HG03521 (cell line): ENCODE measurements around the gene C1orf115.
A peak's percentile ranks its signal among the peaks of the same experiment; 100 is the strongest.
"Not testable (repeated sequence)": the region's sequence is repeated elsewhere in the genome, so short reads cannot be mapped to it uniquely, and the experiment has no call there.

Experiments used
- ATAC-seq: cut with Tn5 transposase; IDR thresholded peaks from one replicate; pipeline ENCODE4 v1.9.1; 2021; ENCODE audit warnings: mild to moderate bottlenecking, moderate library complexity; ENCODE audit not compliant: unreplicated experiment

The C1orf115 gene

GRCh38 chr1:220692436-220693228 is 2.5 kb downstream of the C1orf115 start:
- no peak for ATAC-seq

- ATAC-seq = no peak
Observed at GRCh38 chr1:220694866-220695382, 4.8 kb downstream of the C1orf115 start.

- ATAC-seq = no peak
Observed at GRCh38 chr1:220695426-220695825, 5.3 kb downstream of the C1orf115 start.

- no peak for ATAC-seq
Observed at GRCh38 chr1:220696226-220696862, 6.2 kb downstream of the C1orf115 start.

- no peak for ATAC-seq
Observed at GRCh38 chr1:220696863-220697231, 6.7 kb downstream of the C1orf115 start.

GRCh38 chr1:220697326-220697725 is 7.2 kb downstream of the C1orf115 start:
- ATAC-seq = no peak

GRCh38 chr1:220698607-220699016 is 8.4 kb downstream of the C1orf115 start:
- no peak for ATAC-seq

GRCh38 chr1:220699044-220699443 is 8.9 kb downstream of the C1orf115 start:
- ATAC-seq = no peak

- ATAC-seq = no peak
Observed at GRCh38 chr1:220700556-220701179, 10.5 kb downstream of the C1orf115 start.

- ATAC-seq = no peak
Observed at GRCh38 chr1:220701974-220702373, 11.8 kb downstream of the C1orf115 start.

- no peak for ATAC-seq
Observed at GRCh38 chr1:220702733-220703270, 12.6 kb downstream of the C1orf115 start.

- ATAC-seq = no peak
Observed at GRCh38 chr1:220703305-220703704, 13.1 kb downstream of the C1orf115 start.

- no peak for ATAC-seq
Observed at GRCh38 chr1:220705782-220706181, 15.6 kb downstream of the C1orf115 start.

GRCh38 chr1:220706480-220706879 is 16.3 kb downstream of the C1orf115 start:
- no peak for ATAC-seq

GRCh38 chr1:220707160-220707559 is 17.0 kb downstream of the C1orf115 start:
- no peak for ATAC-seq

- ATAC-seq = no peak
Observed at GRCh38 chr1:220708244-220708643, 18.1 kb downstream of the C1orf115 start.

- no peak for ATAC-seq
Observed at GRCh38 chr1:220708936-220709801, 19.0 kb downstream of the C1orf115 start.

- ATAC-seq = no peak
Observed at GRCh38 chr1:220710333-220710732, 20.2 kb downstream of the C1orf115 start.

- ATAC-seq = peak; percentile 85
Observed at GRCh38 chr1:220711056-220711809, 21.1 kb downstream of the C1orf115 start.

GRCh38 chr1:220715986-220716385 is 25.8 kb downstream of the C1orf115 start:
- not testable (repeated sequence) for ATAC-seq
